Measurements from ENCODE around the gene E2F2.
"Not testable (repeated sequence)": the region's sequence is repeated elsewhere in the genome, so short reads cannot be mapped to it uniquely, and the experiment has no call there.

The E2F2 gene

GRCh38 chr1:23522244-23522982, 8.6 kb downstream of the E2F2 start:
- DNase-seq (ENCODE audit: low spot score): no peak

DNA sequence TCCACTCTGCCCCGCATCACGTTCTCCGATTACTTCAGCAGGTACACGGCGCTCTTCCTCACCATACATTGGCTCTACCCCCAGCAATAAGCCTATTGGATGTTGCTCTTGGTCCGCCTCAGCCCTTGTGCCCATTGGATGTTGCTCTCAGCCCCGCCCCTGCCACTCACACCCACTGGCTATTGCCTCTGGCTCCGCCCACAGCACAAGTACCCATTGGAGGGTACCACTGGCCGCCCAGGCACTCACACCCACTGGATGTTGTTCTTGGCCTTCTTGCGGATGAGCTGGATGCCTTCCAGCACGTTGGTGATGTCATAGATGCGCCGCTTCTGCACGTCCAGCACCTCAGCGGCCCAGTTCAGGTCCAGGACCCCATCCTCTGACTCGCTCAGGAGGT, 9.4 kb downstream of the E2F2 start:
- DNase-seq (ENCODE audit: low spot score): no peak

GRCh38 chr1:23517581-23517980, 13.5 kb downstream of the E2F2 start:
- DNase-seq (ENCODE audit: low spot score): no peak

DNA sequence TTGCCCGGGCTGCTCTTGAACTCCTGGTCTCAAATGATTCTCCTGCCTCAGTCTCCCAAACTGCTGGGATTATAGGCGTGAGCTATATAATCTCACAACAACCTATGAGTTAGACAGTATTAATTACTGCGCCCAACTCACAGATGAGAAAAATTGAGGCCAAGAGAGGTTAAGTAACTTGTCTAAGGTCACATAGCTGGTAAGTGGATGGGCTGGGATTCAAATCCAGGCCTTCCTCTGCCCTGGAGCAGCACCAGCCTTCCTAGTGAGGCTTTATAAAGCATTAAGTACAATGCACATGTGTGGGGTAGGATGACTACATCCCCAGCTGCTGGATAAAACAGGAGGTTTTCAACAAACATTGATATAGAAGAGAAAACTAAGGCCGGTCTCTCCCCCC, 15.1 kb downstream of the E2F2 start:
- no peak for DNase-seq (ENCODE audit: low spot score)

DNA sequence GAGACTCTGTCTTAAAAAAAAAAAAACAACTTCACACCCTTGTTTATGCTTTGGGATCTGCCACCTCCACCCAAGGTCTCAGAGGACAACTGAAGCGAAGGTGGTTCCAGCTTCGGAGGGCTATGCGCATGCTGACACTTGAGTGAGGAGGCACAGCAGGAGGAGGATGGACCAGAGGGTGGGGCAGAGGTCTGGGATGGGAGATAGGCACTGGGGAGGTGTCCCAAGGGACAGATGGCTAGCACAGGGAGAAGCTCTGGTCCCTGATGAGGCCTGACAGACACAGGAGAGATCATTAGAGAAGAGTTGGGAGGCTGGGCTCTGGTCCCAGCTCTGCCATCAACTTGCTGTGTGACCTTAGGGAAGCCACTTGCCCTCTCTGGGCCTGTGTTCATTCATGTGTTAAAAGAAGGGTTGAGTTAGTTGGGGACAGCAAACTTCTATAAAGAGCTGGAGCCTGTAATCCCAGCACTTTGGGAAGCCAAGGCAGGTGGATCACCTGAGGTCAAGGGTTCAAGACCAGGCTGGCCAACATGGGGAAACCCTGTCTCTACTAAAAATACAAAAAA, 16.8 kb downstream of the E2F2 start:
- no peak for DNase-seq (ENCODE audit: low spot score)

DNA sequence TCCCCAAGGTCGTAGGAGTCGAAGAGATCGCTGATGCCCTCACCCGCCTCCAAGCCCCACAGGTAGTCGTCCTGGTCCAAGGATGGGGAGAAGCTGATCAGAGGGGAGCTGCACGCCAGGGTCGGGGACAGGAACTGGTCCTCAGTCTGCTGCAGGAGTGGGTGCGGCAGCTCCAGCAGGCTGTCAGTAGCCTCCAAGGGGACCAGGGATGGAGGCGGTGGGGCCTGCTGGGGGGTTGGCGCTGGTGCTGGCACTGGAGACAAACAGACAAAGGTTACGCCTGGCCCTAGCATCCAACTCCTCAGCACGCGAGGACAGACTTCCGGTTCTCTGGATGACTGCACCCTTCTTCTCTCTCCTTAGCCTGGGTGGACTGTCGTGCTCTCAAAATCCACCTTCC, 21.1 kb downstream of the E2F2 start:
- DNase-seq (ENCODE audit: low spot score): no peak

- DNase-seq (ENCODE audit: low spot score): no peak
Observed at GRCh38 chr1:23506376-23507107, 24.5 kb downstream of the E2F2 start.

- DNase-seq (ENCODE audit: low spot score): no peak
Observed at GRCh38 chr1:23505851-23506250, 25.2 kb downstream of the E2F2 start.

DNA sequence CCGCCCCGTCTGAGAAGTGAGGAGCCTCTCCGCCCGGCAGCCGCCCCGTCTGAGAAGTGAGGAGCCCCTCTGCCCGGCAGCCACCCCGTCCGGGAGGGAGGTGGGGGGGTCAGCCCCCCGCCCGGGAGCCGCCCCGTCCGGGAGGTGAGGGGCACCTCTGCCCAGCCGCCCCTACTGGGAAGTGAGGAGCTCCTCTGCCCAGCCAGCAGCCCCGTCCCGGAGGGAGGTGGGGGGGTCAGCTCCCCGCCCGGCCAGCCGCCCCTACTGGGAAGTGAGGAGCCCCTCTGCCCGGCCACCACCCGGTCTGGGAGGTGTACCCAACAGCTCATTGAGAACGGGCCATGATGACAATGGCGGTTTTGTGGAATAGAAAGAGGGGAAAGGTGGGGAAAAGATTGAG, 26.9 kb downstream of the E2F2 start:
- not testable (repeated sequence) for DNase-seq (ENCODE audit: low spot score)

- no peak for DNase-seq (ENCODE audit: low spot score)
Observed at GRCh38 chr1:23502951-23503350, 28.1 kb downstream of the E2F2 start.

DNA sequence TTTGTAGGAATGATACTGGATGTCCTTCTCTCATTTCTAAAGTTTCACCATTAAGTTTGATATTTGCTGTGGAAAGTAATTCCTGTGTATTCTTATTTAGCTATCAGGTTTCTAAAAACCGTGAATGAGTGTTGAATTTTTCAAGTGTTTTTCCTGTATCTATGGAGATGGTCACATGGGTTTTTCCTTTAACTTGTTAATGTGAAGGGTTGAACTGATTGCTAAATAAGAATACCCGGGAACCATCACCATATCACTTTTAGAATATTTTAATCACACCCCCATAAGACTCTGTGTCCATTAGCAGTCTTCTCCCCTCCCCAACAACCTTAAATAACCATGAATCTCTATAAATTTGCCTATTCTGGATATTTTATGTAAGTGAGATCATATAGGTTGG, 30.6 kb downstream of the E2F2 start:
- no peak for DNase-seq (ENCODE audit: low spot score)

GRCh38 chr1:23497777-23498439, 33.1 kb downstream of the E2F2 start:
- no peak for DNase-seq (ENCODE audit: low spot score)

- DNase-seq (ENCODE audit: low spot score): no peak
Observed at GRCh38 chr1:23496490-23497181, 34.4 kb downstream of the E2F2 start.

DNA sequence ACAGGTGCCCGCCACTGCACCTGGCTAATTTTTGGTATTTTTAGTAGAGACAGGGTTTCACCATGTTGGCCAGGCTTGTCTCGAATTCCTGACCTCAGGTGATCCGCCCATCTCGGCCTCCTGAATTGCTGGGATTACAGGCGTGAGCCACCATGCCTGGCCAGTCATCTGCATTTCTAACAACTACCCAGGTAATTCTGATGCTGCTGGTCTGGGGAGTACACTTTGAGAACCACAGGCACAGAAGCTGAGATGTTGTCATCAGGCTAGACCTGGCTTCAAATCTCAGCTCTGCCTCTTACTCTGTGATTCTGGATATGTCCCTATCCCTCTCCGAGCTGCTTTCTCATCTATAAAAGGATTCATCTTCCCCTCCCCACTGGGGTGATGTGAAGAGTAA, 36.2 kb downstream of the E2F2 start:
- not testable (repeated sequence) for DNase-seq (ENCODE audit: low spot score)

GRCh38 chr1:23492776-23493175, 38.3 kb downstream of the E2F2 start:
- not testable (repeated sequence) for DNase-seq (ENCODE audit: low spot score)

DNA sequence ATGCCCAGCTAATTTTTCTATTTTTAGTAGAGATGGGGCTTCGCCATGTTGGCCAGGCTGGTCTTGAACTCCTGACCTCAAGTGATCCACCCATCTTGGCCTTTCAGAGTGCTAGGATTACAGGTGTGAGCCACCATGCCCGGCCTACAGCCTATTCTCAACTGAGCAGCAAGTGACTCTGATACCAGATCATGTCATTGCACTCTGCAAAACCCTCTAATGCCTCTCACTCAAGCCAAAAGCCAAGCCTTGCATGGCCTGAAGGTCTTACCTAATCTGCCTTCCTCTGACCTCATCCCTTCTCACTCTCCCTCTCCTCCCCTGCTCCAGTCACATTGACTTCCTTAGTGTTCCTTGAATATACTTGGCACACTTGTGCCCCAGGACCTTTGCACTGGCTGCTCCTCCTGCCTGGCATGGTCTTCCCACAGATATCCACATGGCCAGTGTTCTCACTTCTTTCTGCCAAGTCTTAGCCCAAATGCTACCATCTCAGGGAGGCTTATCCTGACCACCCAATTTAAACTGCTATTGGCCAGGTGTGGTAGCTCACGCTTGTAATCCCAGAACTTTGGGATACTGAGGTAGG, 38.8 kb downstream of the E2F2 start:
- no peak for DNase-seq (ENCODE audit: low spot score)

- DNase-seq (ENCODE audit: low spot score): no peak
Observed at GRCh38 chr1:23489842-23490241, 41.2 kb downstream of the E2F2 start.

GRCh38 chr1:23485002-23485332, 46.1 kb downstream of the E2F2 start:
- no peak for DNase-seq (ENCODE audit: low spot score)

DNA sequence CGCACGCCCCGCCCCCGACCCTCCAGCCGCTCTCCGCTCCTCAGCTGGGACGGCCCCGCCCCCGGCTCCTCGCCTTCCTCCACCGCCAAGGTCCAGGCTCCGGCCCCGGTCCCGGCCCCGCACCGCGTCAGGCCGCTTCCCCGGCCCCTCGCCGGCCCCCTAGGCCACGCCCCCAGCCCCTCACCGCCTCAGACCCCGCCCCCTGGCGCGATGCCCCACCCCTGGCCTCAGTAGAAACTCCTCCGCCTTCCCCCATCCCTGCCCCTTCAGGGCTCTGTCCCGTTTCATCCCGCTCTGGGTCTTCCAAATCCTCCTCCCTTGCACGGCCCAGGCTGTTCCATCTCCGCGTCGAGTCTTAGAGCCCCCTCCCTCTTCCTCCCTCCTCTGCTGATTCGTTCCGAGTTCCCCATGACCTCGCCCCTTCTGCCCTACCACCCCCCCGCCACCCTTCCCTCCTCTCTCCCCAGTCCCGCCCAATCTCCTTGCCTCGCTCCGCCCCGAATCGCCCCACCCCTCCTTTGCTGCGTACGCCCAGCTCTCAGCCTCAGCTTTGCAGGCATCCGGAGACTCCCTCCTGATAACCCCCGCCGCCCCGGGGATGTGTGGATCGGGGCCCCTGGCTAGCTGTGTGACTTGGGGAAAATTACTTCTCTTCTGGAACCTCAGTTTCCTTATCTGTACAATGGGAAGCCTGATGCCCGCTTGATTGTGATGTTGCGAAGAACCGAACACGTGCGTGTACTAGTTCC, 46.6 kb downstream of the E2F2 start:
- peak; percentile 62 for DNase-seq (ENCODE audit: low spot score)

- no peak for DNase-seq (ENCODE audit: low spot score)
Observed at GRCh38 chr1:23483321-23484252, 47.4 kb downstream of the E2F2 start, which contains the start of gene ASAP3. TSS of gene ASAP3 (minus strand) at chr1:23484179. CDS start at chr1:23484133, 46 bp downstream.

All from pons (tissue), 1 donor.